Thoracic aorta (tissue), 2 donors: ENCODE results near the gene MTHFSD. TPM values are rescaled to one million over a fixed set of nuclear protein-coding genes. Genes with fewer than 3 reads are reported as not detected.

Experiments used
- ATAC-seq: fragments of 150-250 bp; one replicate; pipeline ENCODE4 v1.8.0; 2017; ENCODE audit warnings: low read depth; ENCODE audit not compliant: insufficient number of reproducible peaks, low FRiP score
- DNase-seq: peaks from one replicate; pipeline ENCODE4 v3.0.0-alpha.2; 2020; ENCODE audit warnings: low spot score
- H3K27ac ChIP-seq, 2 donors: fragments of 200-600 bp; sonication (generic); 1 replicate in 1 of 2; 2 replicates in 1 of 2; pipeline ENCODE4 v1.5.1; 2016; ENCODE audit warnings: mild to moderate bottlenecking in 2 of 2, moderate library complexity in 2 of 2
- H3K27me3 ChIP-seq: fragments of 200-600 bp; sonication (generic); replicated peaks from 2 replicates; pipeline ENCODE4 v1.6.0; 2016; ENCODE audit warnings: mild to moderate bottlenecking; ENCODE audit not compliant: insufficient read depth
- H3K36me3 ChIP-seq: fragments of 200-600 bp; sonication (generic); one replicate; pipeline ENCODE4 v1.5.1; 2016
- H3K4me1 ChIP-seq, 2 donors: fragments of 200-600 bp; sonication (generic); 1 replicate in 1 of 2; 2 replicates in 1 of 2; pipeline versions ENCODE4 v1.5.1 to v1.6.0; 2016; ENCODE audit warnings: low read depth in 2 of 2, mild to moderate bottlenecking in 1 of 2; ENCODE audit not compliant: control insufficient read depth in 1 of 2
- H3K4me3 ChIP-seq: fragments of 200-600 bp; sonication (generic); 2 replicates; pipeline ENCODE4 v1.5.1; 2016; ENCODE audit warnings: mild to moderate bottlenecking
- H3K9me3 ChIP-seq: fragments of 200-600 bp; sonication (generic); 2 replicates; pipeline ENCODE4 v1.5.1; 2016
- total RNA-seq, 2 donors: library from RNA; depleted of rRNA; stranded (reverse); fragments of >200 nt; gene quantifications; one replicate each; pipeline versions ENCODE4 v1.1.0 to v1.2.3, GENCODE V29; 2016
- TF ChIP-seq, protein P1 (sequence below): fragments of 200-600 bp; sonication (generic); IDR thresholded peaks from one replicate; pipeline ENCODE4 v1.5.1; 2019; ENCODE audit warnings: antibody characterized with exemption

MTHFSD gene
- total RNA-seq, 2 donors from 2014 or later = 25.0 to 30.8 TPM

DNA sequence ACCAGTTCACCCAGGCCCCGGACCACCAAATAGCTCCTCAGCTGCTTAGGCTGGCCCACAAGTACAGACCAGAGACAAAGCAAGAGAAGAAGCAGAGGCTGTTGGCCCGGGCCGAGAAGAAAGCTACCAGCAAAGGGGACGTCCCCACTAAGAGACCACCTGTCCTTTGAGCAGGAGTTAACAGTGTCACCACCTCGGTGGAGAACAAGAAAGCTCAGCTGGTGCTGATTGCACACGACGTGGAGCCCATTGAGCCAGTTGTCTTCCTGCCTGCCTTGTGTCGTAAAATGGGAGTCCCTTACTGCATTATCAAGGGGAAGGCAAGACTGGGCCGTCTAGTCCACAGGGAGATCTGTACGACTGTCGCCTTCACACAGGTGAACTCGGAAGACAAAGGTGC lies 29.3 kb downstream of the MTHFSD start:
- H3K36me3 ChIP-seq = peaks cover 3% of the 10 kb centered on the region
- H3K4me3 ChIP-seq = no peak overlapping the region
- TF ChIP-seq, protein P1, sequence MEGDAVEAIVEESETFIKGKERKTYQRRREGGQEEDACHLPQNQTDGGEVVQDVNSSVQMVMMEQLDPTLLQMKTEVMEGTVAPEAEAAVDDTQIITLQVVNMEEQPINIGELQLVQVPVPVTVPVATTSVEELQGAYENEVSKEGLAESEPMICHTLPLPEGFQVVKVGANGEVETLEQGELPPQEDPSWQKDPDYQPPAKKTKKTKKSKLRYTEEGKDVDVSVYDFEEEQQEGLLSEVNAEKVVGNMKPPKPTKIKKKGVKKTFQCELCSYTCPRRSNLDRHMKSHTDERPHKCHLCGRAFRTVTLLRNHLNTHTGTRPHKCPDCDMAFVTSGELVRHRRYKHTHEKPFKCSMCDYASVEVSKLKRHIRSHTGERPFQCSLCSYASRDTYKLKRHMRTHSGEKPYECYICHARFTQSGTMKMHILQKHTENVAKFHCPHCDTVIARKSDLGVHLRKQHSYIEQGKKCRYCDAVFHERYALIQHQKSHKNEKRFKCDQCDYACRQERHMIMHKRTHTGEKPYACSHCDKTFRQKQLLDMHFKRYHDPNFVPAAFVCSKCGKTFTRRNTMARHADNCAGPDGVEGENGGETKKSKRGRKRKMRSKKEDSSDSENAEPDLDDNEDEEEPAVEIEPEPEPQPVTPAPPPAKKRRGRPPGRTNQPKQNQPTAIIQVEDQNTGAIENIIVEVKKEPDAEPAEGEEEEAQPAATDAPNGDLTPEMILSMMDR = no peak
- H3K9me3 ChIP-seq = no peaks in the 10 kb centered on the region
- H3K4me1 ChIP-seq = no peaks in the 10 kb centered on the region
- ATAC-seq (no peak), DNase-seq (no peak)
- H3K27me3 ChIP-seq = peaks cover under 1% of the 10 kb centered on the region
- no peak overlapping the region for H3K27ac ChIP-seq

DNA sequence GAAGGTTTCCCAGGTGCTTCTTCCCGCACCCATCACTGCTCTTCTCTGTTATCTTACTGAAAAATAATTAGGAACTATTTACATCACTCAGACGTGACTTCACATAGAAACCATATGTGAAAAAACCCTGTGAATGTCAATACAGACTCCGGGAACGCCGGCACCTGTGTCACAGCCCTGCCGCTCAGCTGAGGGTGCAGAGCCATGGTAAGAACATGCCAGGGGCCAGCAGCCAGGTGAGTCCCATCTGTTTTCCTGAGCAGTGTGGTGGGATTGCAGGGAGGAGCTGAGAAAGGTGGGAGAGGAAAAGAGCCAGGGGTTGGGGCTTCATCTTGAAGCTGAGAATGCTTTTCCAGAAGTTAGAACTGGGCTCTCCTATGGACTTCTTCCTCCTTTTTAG lies 31.0 kb downstream of the MTHFSD start:
- Histone ChIP-seq H3K4me3 (no peak overlapping the region), H3K27ac (no peak overlapping the region), H3K4me1 (peaks cover 4 to 10% of the 10 kb centered on the region in 2 donors), H3K27me3 (peaks cover 11% of the 10 kb centered on the region), H3K36me3 (peaks cover 3% of the 10 kb centered on the region), H3K9me3 (no peaks in the 10 kb centered on the region)
- DNase-seq (no peak), ATAC-seq (no peak)
- TF ChIP-seq, protein P1 = no peak

DNA sequence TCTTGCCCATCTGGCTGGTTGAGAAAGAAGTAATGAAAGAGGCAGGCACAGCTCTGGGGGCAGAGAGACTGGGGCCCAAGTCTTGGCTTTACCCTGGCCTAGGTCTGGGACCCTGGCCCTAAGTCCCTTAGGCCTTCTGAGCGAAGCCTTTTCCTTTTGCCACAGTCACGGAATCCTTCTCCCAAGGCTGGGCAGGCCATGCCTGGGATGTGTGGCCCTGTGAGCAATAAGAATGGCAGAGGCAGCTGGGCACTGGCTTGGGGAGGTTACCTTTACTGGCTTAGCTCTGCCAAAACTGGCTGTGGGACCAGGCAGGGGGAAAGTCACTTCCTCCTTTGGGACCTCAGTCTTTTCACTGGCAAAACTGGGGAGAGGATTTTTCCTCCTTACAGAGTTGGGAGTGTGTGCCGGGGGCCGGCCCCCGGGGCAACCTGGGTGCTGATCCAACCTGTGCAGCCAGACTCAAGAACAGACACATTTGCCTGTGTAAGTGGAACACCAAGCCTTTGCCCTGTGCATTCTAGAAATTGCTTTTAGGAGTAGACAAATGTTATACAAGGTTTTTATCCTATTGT lies 31.8 kb downstream of the MTHFSD start:
- Histone ChIP-seq H3K9me3 (no peaks in the 10 kb centered on the region), H3K27ac (no peak overlapping the region), H3K36me3 (no peaks in the 10 kb centered on the region), H3K4me1 (peaks cover 4 to 10% of the 10 kb centered on the region in 2 donors), H3K27me3 (peaks cover 11% of the 10 kb centered on the region), H3K4me3 (no peak overlapping the region)
- TF ChIP-seq, protein P1 = no peak
- no peak for ATAC-seq
- no peak for DNase-seq

DNA sequence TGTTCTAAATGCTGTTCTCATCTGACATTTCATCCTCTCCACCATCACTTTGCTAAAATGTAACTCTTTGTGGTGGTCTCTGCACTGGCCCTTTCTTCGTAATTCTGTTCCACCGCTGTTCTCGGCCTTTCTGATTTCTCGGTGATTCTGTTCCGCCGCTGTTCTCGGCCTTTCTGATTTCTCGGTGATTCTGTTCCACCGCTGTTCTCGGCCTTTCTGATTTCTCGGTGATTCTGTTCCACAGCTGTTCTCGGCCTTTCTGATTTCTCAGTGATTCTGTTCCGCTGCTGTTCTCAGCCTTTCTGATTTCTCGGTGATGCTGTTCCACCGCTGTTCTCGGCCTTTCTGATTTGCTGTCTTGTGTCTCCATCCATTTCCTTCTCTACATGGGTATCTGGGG lies 32.4 kb downstream of the MTHFSD start:
- TF ChIP-seq, protein P1 = no peak
- Histone ChIP-seq H3K27ac (no peak overlapping the region), H3K4me3 (no peak overlapping the region), H3K27me3 (peaks cover 11% of the 10 kb centered on the region), H3K36me3 (no peaks in the 10 kb centered on the region), H3K9me3 (no peaks in the 10 kb centered on the region), H3K4me1 (peaks cover 4 to 10% of the 10 kb centered on the region in 2 donors)
- no peak for ATAC-seq
- DNase-seq = no peak

DNA sequence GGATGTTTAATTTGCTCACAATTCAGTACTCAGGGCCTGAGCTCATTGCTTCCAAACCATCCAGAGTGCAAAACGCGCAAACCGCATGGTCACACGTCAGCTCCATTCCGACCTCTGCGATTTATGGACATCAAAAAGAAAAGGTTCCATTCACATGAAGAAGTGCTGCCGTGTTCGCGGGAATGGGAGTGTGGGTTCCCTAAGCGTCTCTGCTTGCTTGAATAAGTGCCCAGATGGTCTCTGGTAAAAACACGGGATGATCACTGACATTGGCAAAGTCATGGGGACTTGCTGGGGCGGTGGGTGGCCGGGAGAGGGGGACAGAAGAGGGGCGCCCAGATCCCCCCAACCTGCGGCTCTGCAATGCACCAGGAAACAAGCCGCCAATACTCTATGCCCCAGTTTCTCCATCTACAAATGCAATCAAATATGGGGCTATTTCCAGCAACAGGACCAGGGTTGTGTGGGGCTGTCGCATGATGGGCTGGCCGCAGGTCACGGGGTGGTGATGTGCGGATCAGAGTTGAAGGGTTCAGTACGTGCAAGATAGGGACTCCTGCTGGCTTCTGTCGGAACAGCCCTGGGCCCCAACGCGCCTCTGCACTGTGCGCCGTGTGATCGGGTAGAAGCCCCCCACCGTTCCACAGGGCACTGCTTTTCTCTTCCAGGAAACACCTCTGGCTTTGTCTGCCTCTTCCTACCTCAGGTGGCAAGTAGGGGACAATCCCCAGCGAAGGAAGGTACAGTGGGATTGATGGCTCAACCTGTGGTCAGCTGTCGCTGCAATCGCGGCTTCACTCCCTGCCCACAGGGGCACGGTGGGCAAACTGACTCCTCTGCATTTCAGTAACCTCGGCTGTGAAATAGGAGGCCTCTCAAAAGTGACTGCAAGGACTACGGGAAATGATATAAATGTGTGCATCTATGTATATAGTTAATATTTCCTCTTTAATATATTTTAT lies 33.5 kb downstream of the MTHFSD start:
- no peak for ATAC-seq
- Histone ChIP-seq H3K4me1 (peaks cover 4 to 10% of the 10 kb centered on the region in 2 donors), H3K4me3 (no peak overlapping the region), H3K9me3 (no peaks in the 10 kb centered on the region), H3K36me3 (no peaks in the 10 kb centered on the region), H3K27ac (no peak overlapping the region), H3K27me3 (peaks cover 13% of the 10 kb centered on the region)
- TF ChIP-seq, protein P1 = no peak
- DNase-seq = no peak
